IgD-negative memory B cell (primary cell): ENCODE data around the gene SCYGR7. TPM values are rescaled to one million over a fixed set of nuclear protein-coding genes. Genes with fewer than 3 reads are reported as not detected.

ENCODE experiments used
- H3K27ac Mint-ChIP-seq, 3 donors: one replicate each; pipeline ENCODE4 v1.8.0; 2020 to 2022; ENCODE audit warnings: mild to moderate bottlenecking in 3 of 3, mixed read lengths in 3 of 3, moderate library complexity in 1 of 3
- H3K27me3 Mint-ChIP-seq: one replicate; pipeline ENCODE4 v1.8.0; 2021; ENCODE audit warnings: mixed read lengths
- H3K36me3 Mint-ChIP-seq: one replicate; pipeline ENCODE4 v1.8.0; 2020; ENCODE audit warnings: mild to moderate bottlenecking, mixed read lengths
- H3K4me1 Mint-ChIP-seq, 3 donors: one replicate each; pipeline ENCODE4 v1.8.0; 2020 to 2022; ENCODE audit warnings: mixed read lengths in 3 of 3, mild to moderate bottlenecking in 1 of 3
- H3K4me3 Mint-ChIP-seq, 4 donors: one replicate each; pipeline ENCODE4 v1.8.0; 2020 to 2022; ENCODE audit warnings: mild to moderate bottlenecking in 4 of 4, mixed read lengths in 4 of 4, moderate library complexity in 3 of 4
- H3K9me3 Mint-ChIP-seq, 3 donors: one replicate each; pipeline ENCODE4 v1.8.0; 2020 to 2021; ENCODE audit warnings: mixed read lengths in 3 of 3, mild to moderate bottlenecking in 1 of 3
- polyA plus RNA-seq: library from polyadenylated mRNA; unstranded; fragments of 300-500 nt; fragmentation: Illumina TruSeq; gene quantifications from one replicate; pipeline ENCODE4 v1.2.3, GENCODE V29; 2021

SCYGR7 gene
- polyA plus RNA-seq, 1 donor from 2014 or later = not detected

DNA sequence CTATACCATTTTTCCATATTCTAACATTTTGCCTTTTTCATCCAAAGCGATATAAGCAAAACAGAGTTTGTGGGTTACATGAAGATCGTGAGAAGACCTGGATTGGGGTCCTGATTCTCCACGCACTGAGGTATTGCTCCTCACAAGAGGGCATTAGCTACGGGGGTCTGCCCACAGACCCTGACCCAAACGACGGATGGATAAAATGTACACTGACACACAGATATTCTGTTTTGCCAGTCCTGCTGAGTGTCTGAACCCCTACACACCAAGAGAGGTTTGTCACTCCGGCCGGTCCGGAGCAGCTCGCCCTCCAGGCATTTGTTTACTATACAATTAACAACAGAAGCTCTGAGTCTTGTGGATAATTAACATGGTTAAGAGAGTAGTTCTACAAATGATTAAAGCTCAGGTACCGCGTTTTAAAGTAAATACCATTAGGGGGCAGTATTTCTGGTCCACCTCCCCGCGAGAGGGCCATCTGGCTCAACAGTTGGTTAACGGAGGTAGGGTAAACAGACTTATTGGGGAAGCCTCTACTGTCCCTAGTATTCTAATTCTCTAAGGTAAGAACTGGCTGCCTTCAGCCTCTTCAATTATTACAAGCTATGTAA, 46.0 kb downstream of the SCYGR7 start:
- Mint-ChIP-seq H3K27ac (no peak overlapping the region), H3K4me1 (no peaks in the 10 kb centered on the region), H3K36me3 (no peaks in the 10 kb centered on the region), H3K27me3 (peaks cover 1% of the 10 kb centered on the region), H3K4me3 (no peak overlapping the region), H3K9me3 (no peaks in the 10 kb centered on the region)

DNA sequence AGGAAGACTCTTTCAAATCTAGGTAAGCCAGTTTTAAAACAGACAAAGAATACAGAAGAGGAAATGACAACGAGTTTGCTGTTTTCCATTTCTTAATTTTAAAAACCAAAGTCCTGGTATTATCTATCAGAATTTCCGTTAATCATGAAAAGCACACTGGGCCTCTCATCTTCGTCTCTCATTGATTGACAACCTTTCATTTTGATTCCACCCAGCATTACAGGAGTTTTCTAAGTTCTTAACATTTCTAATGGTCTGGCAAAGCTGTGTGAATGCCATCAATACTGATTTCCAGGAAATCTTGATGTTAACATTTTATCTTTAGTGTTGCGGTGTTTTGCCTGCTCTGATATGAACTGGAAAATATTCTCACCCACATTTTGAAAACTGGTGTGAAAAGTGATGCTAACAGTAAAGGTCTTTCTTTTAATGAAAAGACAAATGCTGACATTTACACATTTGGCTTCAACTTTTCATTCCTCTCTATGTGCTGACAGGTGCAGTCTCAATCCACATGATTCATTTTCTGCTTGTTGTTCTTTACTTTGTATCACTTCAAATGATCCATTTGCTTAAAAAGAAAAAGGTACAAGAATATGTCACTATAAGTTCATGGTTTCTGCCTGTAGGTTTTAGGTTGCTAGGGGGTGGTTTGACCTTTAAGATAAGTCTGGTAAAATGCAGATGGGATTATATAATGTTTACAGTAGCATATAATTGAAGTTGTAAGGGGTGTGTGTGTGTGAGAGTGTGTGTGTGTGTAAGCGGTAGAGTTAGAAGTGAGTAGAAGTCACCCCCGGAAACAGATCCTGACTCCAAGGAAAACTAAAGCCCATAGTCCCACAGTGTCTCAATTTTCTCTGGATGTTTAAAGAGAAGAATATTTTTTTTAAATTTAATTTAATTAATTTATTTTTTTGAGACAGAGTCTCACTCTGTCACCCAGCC, 47.0 kb downstream of the SCYGR7 start:
- H3K36me3 Mint-ChIP-seq = no peaks in the 10 kb centered on the region
- H3K4me1 Mint-ChIP-seq = no peaks in the 10 kb centered on the region
- no peak overlapping the region for H3K27ac Mint-ChIP-seq
- no peaks in the 10 kb centered on the region for H3K9me3 Mint-ChIP-seq
- H3K27me3 Mint-ChIP-seq = peaks cover 1% of the 10 kb centered on the region
- H3K4me3 Mint-ChIP-seq = no peak overlapping the region

Other genes with a start within 250 kb of the SCYGR7 start
- gene SCYGR2, start 129.4 kb upstream of the SCYGR7 start, polyA plus RNA-seq = not detected
- not detected for gene SCYGR3, start 113.5 kb upstream of the SCYGR7 start, polyA plus RNA-seq
- gene SCYGR4, start 110.8 kb upstream of the SCYGR7 start, polyA plus RNA-seq = not detected
- not detected for gene SCYGR5, start 61.5 kb upstream of the SCYGR7 start, polyA plus RNA-seq
- not detected for gene SLC19A3, start 10.3 kb upstream of the SCYGR7 start, polyA plus RNA-seq
- gene SCYGR6, start 3.6 kb upstream of the SCYGR7 start, polyA plus RNA-seq = not detected
- gene SCYGR8, start 17.6 kb downstream of the SCYGR7 start, polyA plus RNA-seq = not detected
- not detected for gene CCL20, start 85.5 kb downstream of the SCYGR7 start, polyA plus RNA-seq
- gene DAW1, start 143.3 kb downstream of the SCYGR7 start, polyA plus RNA-seq = not detected